GM21528 (cell line): ENCODE measurements around the gene PEAR1.
"Not testable (repeated sequence)": the region's sequence is repeated elsewhere in the genome, so short reads cannot be mapped to it uniquely, and the experiment has no call there.

Experiments used
- ATAC-seq: cut with Tn5 transposase; IDR thresholded peaks from one replicate; pipeline ENCODE4 v1.9.1; 2021; ENCODE audit warnings: mild to moderate bottlenecking, moderate library complexity; ENCODE audit not compliant: unreplicated experiment, low FRiP score

Gene PEAR1

DNA sequence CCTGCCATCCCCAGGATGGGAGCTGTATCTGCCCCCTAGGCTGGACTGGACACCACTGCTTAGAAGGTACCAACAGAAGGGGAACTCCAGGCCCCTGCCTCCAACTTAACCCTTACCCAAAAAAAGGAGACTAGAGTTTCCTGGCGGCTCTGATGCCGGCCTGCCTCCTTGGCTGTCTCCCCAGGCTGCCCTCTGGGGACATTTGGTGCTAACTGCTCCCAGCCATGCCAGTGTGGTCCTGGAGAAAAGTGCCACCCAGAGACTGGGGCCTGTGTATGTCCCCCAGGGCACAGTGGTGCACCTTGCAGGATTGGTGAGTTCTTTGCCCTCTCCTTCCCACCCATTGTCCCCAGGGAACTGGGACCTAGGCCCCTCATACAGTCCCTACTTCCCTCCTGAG, 18.8 kb downstream of the PEAR1 start:
- no peak for ATAC-seq

DNA sequence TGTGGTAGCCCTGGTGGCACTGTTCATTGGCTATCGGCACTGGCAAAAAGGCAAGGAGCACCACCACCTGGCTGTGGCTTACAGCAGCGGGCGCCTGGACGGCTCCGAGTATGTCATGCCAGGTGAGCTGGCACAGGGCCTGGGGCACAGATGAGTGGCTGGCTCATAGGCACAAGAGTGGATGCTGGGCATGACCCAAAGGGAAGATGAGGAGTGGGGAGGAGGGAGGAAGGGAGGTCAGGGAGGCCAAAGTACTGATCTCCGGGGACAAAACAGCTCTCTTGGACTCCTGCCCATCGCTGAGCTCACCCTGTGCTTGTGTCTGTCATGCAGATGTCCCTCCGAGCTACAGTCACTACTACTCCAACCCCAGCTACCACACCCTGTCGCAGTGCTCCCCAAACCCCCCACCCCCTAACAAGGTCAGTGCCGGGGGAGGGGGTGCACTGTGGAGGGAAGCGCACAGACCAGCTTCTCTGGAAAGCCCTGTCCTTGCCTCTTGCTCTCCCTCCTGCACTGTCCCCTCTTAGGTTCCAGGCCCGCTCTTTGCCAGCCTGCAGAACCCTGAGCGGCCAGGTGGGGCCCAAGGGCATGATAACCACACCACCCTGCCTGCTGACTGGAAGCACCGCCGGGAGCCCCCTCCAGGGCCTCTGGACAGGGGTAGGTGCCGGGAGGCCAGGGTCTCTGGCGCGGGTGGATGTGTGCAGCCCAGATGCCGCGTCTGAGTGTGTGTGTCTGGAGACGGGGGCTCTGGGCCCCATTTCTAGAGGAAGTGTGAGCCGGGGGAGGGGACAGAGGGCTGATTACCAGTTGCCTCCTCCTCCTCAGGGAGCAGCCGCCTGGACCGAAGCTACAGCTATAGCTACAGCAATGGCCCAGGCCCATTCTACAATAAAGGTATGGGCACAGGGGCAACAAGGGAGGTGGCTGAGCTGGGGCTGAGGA, 19.6 kb downstream of the PEAR1 start:
- ATAC-seq = no peak

DNA sequence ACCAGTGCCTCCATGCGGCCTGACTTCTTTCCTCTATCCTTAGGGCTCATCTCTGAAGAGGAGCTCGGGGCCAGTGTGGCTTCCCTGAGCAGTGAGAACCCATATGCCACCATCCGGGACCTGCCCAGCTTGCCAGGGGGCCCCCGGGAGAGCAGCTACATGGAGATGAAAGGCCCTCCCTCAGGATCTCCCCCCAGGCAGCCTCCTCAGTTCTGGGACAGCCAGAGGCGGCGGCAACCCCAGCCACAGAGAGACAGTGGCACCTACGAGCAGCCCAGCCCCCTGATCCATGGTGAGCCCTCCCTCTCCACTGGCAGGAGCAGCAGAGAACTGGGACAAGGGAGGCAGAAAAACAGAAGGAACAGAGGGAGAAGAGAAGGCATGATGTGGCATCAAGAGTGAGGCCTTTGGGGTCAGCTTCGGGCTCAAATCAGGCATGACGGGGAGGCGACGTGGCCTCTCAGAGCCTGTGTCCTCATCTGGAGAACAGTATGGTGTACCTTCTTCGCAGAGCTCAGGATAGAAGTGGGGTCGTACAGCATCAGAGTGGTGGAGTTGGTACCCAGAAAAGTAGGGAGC, 20.4 kb downstream of the PEAR1 start:
- ATAC-seq = no peak

DNA sequence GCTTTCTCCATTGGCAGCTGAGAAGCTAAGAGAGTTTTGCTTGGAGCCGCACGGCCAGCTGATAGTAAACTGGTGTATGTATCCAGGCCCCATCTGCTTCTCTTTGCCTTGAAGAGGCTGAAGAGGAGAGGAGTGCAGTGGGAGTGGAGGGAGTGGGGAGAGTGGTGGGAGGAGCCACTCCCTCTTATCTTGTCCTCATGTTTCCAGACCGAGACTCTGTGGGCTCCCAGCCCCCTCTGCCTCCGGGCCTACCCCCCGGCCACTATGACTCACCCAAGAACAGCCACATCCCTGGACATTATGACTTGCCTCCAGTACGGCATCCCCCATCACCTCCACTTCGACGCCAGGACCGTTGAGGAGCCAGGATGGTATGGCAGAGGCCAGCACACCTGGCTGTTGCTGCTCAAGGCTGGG, 20.9 kb downstream of the PEAR1 start:
- no peak for ATAC-seq

DNA sequence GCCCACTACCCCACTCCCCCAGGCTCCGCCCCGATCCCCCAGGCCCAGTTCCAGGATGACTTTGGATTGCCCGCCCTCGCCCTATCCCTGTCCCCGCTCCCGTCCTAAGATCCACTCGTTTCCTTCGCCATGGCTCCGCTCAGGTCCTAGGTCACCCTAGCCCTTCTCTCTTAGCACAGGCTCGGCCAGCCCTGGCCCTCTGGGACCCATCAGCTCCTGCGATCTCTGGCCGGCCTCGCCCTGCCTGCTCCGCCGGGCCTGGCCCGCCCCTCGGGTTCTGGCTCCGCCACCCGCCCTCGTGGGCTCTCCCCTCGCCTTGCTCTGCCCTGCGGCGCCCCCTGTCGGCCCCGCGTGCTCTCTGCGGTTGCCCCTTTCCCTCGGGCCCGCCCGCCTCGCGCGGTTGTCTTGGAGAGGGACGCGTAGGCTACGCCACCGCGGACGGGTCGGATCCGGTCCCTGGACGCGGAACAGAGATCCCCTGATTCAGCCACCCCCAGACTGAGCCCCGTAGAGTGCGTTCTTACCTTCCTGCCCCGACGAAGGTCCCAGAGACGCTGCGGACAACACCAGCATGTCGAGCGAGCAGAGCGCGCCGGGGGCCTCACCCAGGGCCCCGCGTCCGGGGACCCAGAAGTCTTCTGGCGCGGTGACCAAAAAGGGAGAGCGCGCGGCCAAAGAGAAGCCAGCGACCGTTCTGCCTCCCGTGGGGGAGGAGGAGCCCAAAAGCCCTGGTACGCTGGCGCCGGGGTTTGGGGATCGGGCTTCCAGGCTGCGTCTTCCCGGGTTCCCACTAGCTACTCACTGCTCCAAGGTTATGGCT, 26.9 kb downstream of the PEAR1 start, which contains the start of gene LRRC71:
LRRC71 (plus strand) TSS at position 400 of the 820 bp plus-strand sequence; CDS start at position 572, 172 bp downstream.
- ATAC-seq = no peak

DNA sequence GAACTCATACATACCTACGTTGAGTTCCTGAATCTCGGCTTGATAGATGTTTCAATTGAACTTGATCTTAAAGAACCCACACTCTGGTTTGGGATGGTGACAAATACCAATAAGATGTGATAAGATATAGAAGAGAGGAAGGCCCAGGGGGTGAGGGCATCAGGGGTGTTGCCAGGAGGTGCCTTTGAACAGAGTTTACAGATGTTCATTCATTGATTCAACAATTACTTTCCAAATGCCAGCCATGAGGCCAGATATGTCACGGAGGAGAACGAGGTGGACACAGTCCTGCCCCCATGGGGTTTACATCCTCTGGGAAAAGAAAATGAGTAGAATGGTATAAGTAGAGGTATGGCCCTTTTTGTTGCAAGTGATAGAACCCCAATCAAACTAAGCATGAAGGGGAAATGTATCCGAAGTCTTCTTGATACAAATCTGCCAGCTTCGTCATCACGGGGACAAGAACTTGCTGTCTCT, 27.6 kb downstream of the PEAR1 start:
- ATAC-seq = no peak

DNA sequence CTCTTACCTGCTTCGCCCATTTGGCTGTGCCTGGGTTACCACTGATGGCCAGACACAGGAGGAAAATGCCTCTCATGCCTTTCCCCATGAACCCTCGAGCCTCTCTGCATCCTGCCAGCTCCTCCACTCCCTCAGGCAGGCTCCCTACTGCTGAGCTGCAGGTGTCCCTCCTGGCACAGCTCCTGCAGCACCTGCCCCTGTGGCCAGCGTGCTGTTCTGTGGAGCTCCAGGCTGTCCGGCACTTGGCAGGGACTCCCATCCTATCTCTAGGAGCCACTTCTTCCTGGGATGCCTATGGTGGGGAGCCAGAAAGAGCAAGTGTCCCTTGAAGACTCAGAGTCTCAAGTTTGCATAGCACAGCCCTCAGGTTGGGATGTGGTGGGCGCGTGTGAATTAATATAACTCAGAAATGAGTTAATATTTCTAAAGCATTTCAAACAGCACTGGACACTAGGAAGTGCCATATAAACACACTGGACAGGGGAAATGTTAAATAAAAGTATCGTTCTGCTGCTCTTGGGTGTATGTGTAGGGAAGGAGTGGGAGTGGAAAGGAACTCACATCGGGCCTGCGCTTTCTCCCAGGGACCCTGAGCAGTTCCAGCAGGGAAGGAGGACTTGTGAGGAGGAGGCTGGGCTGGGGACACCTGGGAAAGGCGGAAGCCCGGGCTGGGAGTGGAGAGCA, 29.6 kb downstream of the PEAR1 start:
- no peak for ATAC-seq

DNA sequence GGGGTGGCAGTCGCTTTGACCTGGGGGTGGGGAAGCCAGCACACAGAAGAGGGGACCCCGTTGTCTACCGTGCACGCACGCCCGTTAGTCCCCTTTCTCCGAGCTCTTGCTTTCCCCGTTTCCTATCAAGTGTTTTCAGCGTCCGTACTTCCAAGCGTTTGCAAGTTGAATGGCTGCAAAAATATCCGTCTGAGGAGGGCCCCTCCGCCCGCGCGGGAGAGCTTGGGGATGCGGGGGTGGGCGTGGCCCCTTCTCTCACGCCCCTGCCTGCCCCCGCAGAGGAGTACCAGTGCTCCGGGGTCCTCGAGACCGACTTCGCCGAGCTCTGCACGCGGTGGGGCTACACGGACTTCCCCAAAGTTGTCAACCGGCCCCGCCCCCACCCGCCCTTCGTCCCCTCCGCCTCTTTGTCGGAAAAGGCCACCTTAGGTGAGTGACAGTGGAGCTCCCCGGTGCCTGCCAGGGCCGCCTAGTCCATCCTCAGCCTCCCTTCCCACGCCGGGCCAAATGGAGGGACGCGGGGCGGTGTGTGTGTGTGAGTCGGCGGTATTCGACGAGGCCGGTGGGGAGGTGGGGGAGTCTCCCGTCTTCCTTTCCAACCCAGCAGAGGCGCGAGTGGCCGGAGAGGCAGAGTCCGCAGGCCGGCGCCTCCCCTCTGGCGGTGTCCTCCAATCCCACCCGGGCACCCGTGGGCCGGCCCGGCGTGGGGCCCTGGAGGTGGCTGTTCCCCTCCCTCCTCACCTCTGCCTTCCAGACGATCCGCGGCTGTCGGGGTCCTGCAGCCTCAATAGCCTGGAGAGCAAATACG, 30.4 kb downstream of the PEAR1 start:
- ATAC-seq = no peak

DNA sequence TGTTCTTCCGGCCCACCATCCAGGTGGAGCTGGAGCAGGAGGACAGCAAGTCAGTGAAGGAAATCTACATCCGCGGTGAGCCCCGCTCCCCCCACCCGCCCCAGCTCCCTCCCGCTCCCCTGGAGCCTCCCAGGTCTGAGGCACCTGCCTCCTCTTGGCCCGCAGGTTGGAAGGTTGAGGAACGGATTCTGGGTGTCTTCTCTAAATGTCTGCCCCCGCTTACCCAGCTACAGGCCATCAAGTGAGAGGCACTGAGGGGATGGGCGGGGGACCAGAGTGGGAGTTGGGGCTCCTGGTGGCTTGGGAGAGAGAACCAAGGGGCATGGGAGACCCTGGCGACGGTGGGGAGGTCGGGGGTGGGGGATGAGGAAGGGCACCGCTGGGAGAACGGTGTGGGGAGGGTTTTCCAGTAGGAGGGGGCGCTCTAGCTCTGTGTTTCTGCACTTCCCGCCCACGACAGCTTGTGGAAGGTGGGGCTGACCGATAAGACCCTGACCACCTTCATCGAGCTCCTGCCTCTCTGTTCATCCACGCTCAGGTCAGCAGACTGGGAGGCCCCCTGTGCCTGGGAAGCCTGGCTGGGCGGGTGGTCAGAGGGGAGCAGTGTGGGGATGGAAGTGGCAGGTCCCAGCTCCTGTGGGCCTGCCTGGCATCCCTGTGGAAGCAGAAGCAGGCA, 31.1 kb downstream of the PEAR1 start:
- ATAC-seq = no peak

DNA sequence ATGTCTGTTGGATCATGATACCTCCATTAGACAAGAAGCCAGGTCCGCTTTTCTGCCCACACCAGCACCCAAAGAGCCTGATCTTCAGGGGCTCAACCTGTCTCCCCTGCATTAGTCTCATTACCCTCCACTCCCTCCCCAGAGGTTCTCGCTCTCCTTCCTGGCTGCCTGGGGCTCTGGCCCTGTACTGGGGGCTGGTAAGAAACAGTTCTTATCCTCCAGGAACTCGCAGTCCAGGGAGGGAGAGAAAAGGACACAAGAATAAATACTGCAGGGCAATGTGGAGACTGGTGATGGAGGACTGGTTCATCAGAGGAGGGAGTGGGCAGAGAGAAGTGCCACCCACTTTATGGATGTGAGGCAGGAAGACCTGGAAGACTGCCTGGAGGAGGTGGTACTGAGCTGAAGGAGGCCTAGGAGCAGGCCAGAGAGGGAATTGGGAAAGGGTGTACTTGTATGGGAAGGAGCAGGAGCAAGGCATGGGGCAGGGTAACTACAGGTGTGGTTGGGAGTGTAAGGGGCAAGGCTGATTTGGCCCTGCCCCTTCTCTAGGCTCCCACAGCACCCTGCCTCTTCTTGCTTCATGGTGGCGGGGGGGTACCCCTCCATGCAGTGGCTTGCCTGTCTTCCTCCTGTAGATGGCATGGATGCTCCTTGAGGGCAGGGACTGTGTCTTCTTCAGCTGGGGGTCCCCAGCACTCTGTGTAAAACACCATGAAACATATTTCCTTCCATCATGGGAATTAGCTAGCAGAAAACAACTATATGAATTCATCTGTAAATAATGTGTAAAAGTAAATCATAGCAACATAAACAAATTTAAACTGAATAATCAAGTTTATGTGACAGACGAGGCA, 31.9 kb downstream of the PEAR1 start:
- ATAC-seq = no peak

DNA sequence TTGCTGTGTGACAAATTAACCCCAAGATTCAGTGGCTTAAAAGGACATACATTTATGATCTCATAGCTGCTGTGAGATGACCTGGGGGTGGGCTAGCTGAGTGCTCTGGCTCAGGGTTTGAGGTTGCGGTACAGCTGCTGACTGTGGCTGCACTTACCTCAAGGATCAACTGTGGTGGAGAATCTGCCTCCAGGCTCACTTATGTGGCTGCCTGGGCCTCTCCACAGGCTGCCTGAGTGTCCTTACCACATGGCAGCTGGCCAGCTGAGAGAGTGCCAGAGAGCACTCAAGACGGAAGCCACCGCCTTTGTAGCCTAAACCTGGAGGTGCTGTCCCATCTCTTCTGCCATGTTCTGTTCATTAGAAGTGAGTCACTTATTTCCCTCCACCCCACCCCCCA, 32.7 kb downstream of the PEAR1 start:
- ATAC-seq = no peak

DNA sequence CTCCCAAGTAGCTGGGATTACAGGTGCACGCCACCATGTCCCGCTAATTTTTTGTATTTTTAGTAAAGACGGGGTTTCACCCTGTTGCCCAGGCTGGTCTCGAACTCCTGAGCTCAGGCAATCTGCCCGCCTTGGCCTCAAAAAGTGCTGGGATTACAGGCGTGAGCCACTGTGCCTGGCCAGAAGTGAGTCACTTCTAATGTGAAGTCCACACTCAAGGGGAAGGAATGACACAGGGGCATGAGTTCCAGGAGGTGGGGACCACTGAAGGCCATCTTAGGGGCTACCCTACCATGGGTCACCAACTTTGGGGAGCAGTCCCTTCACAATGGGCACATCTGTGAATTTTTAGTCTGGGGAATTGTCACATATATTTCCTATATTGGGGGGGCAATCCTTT, 33.2 kb downstream of the PEAR1 start:
- not testable (repeated sequence) for ATAC-seq

DNA sequence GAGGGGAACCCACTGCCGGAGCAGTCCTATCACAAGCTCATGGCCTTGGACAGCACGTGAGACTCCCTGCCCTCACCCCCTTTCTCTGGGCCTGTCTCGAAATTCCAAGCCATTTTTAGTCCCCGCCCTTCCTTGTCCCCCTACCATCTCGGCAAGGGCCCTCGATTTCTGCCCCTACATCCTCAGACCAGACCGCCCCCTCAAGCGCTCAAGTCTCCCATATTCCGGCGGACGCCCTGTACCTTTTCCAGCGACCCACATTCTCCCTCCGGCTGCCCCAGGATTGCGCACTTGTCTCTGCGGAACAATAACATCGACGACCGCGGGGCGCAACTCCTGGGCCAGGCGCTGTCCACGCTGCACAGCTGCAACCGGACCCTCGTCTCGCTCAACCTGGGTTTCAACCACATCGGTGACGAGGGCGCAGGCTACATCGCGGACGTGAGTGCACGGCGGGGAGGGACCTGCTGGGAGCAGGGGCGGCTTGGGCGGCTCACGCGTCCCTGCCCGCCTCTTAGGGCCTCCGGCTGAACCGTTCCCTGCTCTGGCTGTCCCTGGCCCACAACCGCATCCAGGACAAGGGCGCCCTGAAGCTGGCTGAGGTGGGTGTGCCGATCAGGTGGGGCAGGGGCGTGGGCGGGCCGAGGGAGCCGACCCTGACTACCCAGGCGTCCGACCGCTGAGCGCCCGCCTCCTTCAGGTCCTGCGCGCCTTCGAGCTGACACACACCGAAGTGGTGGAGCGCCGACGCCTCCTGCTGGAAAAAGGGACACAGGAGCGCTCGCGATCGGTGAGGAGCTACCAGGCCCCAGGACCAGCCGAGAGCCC, 33.9 kb downstream of the PEAR1 start:
- ATAC-seq = no peak

DNA sequence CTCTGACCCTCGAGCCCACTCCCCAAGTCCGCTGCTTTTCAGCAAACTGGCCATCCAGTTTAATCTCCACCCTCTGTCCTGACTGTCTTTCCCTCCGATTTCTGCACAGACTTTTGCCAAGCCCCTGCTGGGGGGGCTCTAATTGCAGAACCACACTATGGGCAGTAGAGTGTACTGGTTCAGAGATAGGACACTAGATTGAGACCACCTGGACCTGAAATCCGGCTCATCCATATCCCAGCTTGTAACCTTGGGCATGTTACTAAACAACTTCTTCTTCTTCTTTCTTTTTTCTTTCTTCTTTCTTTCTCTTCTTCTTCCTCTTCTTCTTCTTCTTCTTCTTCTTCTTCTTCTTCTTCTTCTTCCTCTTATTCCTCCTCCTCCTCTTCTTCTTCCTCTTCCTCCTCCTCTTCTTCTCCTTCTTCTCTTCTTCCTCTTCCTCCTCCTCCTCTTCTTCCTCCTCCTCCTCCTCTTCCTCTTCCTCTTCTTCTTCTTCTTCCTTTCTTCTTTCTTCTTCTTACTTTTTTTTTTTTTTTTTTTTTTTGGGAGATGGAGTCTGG, 34.6 kb downstream of the PEAR1 start:
- no peak for ATAC-seq

DNA sequence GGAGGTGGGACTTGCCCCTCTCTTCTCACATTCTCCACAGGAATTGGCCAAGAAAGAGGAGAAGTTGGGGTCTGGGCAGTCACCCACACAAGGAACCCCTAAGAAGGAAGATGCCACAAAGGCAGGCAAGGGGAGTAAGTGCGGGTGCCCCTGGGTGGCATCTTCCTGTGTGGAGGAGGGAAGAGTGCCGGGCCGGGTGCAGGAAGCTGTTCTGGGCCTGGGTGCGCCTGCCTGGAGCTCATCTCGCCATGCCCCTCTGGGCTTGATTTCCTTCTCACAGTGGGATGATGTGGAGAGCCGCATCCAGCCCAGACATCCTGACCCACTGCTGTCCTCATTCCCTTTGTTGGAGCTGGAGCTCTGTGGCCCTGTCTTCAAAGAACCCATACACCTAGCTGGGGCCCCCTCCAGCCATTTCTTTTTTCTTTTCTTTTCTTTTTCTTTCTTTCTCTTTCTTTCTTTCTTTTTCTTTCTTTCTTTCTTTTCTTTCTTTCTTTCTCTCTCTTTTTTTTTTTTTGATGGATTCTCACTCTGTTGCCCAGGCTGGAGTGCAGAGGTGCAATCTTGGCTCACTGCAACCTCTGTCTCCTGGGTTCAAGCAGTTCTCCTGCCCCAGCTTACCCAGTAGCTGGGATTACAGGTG, 36.2 kb downstream of the PEAR1 start:
- no peak for ATAC-seq

DNA sequence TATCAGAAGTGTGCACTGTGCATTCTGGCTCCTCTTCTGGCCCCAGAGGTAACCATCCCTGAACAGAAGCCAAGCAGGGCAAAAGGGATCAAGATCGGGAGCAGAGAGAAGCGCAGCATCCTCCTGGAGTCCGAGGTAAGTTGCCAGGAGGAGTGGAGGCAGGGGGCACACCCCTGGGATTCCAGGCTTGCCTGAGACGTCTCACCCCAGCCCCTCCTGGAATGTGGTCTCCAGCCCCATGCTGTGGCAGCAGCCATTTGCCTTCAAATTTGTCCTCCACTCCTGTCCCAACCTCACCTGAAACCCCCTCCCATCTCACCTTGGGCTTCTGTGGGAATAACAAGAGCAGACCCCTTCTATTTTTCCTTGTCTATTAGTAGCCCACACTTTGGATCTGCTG, 37.0 kb downstream of the PEAR1 start:
- ATAC-seq = no peak
